GM10266 (cell line): ENCODE results near the gene ABHD17B.

ENCODE experiments used
- DNase-seq: peaks from one replicate; pipeline ENCODE4 v3.0.0; 2012; ENCODE audit errors: extremely low spot score
- CTCF ChIP-seq: IDR thresholded peaks from 2 replicates; pipeline ENCODE4 v1.5.1; 2012; ENCODE audit warnings: mild to moderate bottlenecking, low read depth; ENCODE audit not compliant: control insufficient read depth, insufficient read depth; ENCODE audit errors: missing control alignments

ABHD17B gene

GRCh38 chr9:71876106-71876505, 34.9 kb downstream of the ABHD17B start:
- no peak for TF ChIP-seq CTCF
- DNase-seq, result no peak

GRCh38 chr9:71875345-71875744, 35.6 kb downstream of the ABHD17B start:
- TF ChIP-seq CTCF, result no peak

GRCh38 chr9:71863631-71864030, 47.4 kb downstream of the ABHD17B start:
- no peak for TF ChIP-seq CTCF
- no peak for DNase-seq

More at GRCh38 chr9:71875345-71875744, 35.6 kb downstream of the ABHD17B start:
- no peak for DNase-seq

- TF ChIP-seq CTCF, result no peak
- DNase-seq, result no peak
These were observed 49.4 kb downstream of the ABHD17B start for GRCh38 chr9:71861618-71862017.

- no peak for DNase-seq
- TF ChIP-seq CTCF, result no peak
These were observed 51.1 kb downstream of the ABHD17B start for GRCh38 chr9:71859939-71860338.

GRCh38 chr9:71858812-71859211, 52.2 kb downstream of the ABHD17B start:
- DNase-seq, result peak; percentile 11
- no peak for TF ChIP-seq CTCF

- TF ChIP-seq CTCF, result no peak
- no peak for DNase-seq
These were observed 52.7 kb downstream of the ABHD17B start for GRCh38 chr9:71858102-71858798.
